ENCODE measurements around the gene TRIP11. TPM values are rescaled to one million over a fixed set of nuclear protein-coding genes. Genes with fewer than 3 reads are reported as not detected.

The TRIP11 gene
- total RNA-seq, 1 donor from 2014 or later = 49.7 TPM

GRCh38 chr14:91985521-91986255 lies 54.2 kb downstream of the TRIP11 start:
- DNase-seq = no peak
- Histone ChIP-seq H3K9me3 (replicated peaks) (no peaks in the 10 kb centered on the region), H3K36me3 (peaks cover 70% of the 10 kb centered on the region), H3K27me3 (ENCODE audit: low read depth) (no peaks in the 10 kb centered on the region), H3K4me3 (no peak overlapping the region), H3K27ac (replicated peaks) (no peak overlapping the region), H3K4me1 (peaks cover 34% of the 10 kb centered on the region)
- intact Hi-C loops (cut with micrococcal nuclease) = no loop called here
- TF ChIP-seq CTCF (IDR thresholded peaks at IDR 0.05; ENCODE audit: borderline replicate concordance) = no peak

- no peak overlapping the region for H3K27ac ChIP-seq (replicated peaks)
- intact Hi-C loops (cut with micrococcal nuclease) = no loop called here
- H3K27me3 ChIP-seq (ENCODE audit: low read depth) = no peaks in the 10 kb centered on the region
- no peaks in the 10 kb centered on the region for H3K9me3 ChIP-seq (replicated peaks)
- H3K4me1 ChIP-seq = peaks cover 40% of the 10 kb centered on the region
- H3K4me3 ChIP-seq = no peak overlapping the region
- no peak for TF ChIP-seq CTCF (IDR thresholded peaks at IDR 0.05; ENCODE audit: borderline replicate concordance)
- peaks cover 64% of the 10 kb centered on the region for H3K36me3 ChIP-seq
- no peak for DNase-seq
Observed at GRCh38 chr14:91985008-91985407, 54.9 kb downstream of the TRIP11 start.

GRCh38 chr14:91983588-91983987 lies 56.3 kb downstream of the TRIP11 start:
- Histone ChIP-seq H3K4me3 (no peak overlapping the region), H3K27me3 (ENCODE audit: low read depth) (no peaks in the 10 kb centered on the region), H3K9me3 (replicated peaks) (no peaks in the 10 kb centered on the region), H3K27ac (replicated peaks) (no peak overlapping the region), H3K4me1 (peaks cover 51% of the 10 kb centered on the region), H3K36me3 (peaks cover 56% of the 10 kb centered on the region)
- no peak for TF ChIP-seq CTCF (IDR thresholded peaks at IDR 0.05; ENCODE audit: borderline replicate concordance)
- no peak for DNase-seq
- intact Hi-C loops (cut with micrococcal nuclease) = no loop called here

GRCh38 chr14:91980157-91980556 lies 59.7 kb downstream of the TRIP11 start:
- Histone ChIP-seq H3K27me3 (ENCODE audit: low read depth) (no peaks in the 10 kb centered on the region), H3K9me3 (replicated peaks) (no peaks in the 10 kb centered on the region), H3K36me3 (peaks cover 51% of the 10 kb centered on the region), H3K27ac (replicated peaks) (peak overlapping the region; percentile 23), H3K4me3 (no peak overlapping the region), H3K4me1 (peaks cover 27% of the 10 kb centered on the region)
- no peak for DNase-seq
- TF ChIP-seq CTCF (IDR thresholded peaks at IDR 0.05; ENCODE audit: borderline replicate concordance) = no peak
- intact Hi-C loops (cut with micrococcal nuclease) = no loop called here

- Histone ChIP-seq H3K4me3 (no peak overlapping the region), H3K4me1 (peaks cover 22% of the 10 kb centered on the region), H3K9me3 (replicated peaks) (no peaks in the 10 kb centered on the region), H3K36me3 (peaks cover 52% of the 10 kb centered on the region), H3K27ac (replicated peaks) (peak overlapping the region; percentile 58), H3K27me3 (ENCODE audit: low read depth) (no peaks in the 10 kb centered on the region)
- intact Hi-C loops (cut with micrococcal nuclease) = no loop called here
- no peak for TF ChIP-seq CTCF (IDR thresholded peaks at IDR 0.05; ENCODE audit: borderline replicate concordance)
- DNase-seq = no peak
Observed at GRCh38 chr14:91977884-91978283, 62.0 kb downstream of the TRIP11 start.
